Activated gamma-delta T cell (primary cell): ENCODE results near the gene RPTOR.
"Not testable (repeated sequence)": the region's sequence is repeated elsewhere in the genome, so short reads cannot be mapped to it uniquely, and the experiment has no call there.

Experiments used
- DNase-seq: peaks from one replicate; lab custom pipeline; 2025; lab: John Stamatoyannopoulos, UW

The RPTOR gene

GRCh38 chr17:80798595-80799537 lies 254.2 kb downstream of the RPTOR start:
- DNase-seq = no peak

GRCh38 chr17:80799538-80800480 lies 255.2 kb downstream of the RPTOR start:
- DNase-seq = no peak

GRCh38 chr17:80800481-80801391 lies 256.1 kb downstream of the RPTOR start:
- no peak for DNase-seq

GRCh38 chr17:80802626-80803450 lies 258.2 kb downstream of the RPTOR start:
- DNase-seq = no peak

GRCh38 chr17:80803451-80804428 lies 259.1 kb downstream of the RPTOR start:
- DNase-seq = no peak

GRCh38 chr17:80804466-80804865 lies 259.8 kb downstream of the RPTOR start:
- no peak for DNase-seq

- DNase-seq = no peak
Measured at GRCh38 chr17:80805032-80805751, 260.6 kb downstream of the RPTOR start.

GRCh38 chr17:80807014-80807413 lies 262.4 kb downstream of the RPTOR start:
- DNase-seq = no peak

- DNase-seq = no peak
Measured at GRCh38 chr17:80807882-80808281, 263.2 kb downstream of the RPTOR start.

GRCh38 chr17:80811181-80812105 lies 266.8 kb downstream of the RPTOR start:
- DNase-seq = no peak

- no peak for DNase-seq
Measured at GRCh38 chr17:80812362-80813088, 267.9 kb downstream of the RPTOR start.

GRCh38 chr17:80813318-80813717 lies 268.7 kb downstream of the RPTOR start:
- no peak for DNase-seq

GRCh38 chr17:80814491-80814890 lies 269.9 kb downstream of the RPTOR start:
- no peak for DNase-seq

- no peak for DNase-seq
Measured at GRCh38 chr17:80815151-80815681, 270.6 kb downstream of the RPTOR start.

GRCh38 chr17:80815718-80816117 lies 271.1 kb downstream of the RPTOR start:
- DNase-seq = not testable (repeated sequence)

GRCh38 chr17:80816241-80817103 lies 271.8 kb downstream of the RPTOR start:
- no peak for DNase-seq
